GM19193 (cell line): ENCODE results near the gene CAPN3.

ENCODE experiments used
- POLR2A ChIP-seq: IDR thresholded peaks from 4 replicates; pipeline ENCODE4 v1.6.1; 2011; ENCODE audit not compliant: insufficient read depth, insufficient read length; ENCODE audit errors: extremely low read depth

CAPN3 gene

DNA sequence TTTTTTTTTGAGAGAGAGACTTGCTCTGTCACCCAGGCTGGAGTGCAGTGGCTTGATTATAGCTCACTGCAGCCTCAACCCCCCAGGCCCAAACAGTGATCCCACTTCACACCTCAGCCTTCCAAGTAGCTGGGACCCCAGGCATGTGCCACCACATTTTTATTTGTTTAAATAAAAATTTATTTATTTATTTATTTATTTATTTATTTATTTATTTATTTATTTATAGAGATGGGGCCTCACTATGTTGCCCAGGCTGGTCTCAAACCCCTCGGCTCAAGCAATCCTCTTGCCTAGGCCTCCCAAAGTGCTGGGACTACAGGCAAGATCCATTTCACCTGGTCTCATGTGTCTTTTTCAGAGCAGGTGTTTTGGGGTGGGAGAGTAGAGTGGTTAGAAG is 15.5 kb downstream of the CAPN3 start:
- TF ChIP-seq POLR2A: no peak

DNA sequence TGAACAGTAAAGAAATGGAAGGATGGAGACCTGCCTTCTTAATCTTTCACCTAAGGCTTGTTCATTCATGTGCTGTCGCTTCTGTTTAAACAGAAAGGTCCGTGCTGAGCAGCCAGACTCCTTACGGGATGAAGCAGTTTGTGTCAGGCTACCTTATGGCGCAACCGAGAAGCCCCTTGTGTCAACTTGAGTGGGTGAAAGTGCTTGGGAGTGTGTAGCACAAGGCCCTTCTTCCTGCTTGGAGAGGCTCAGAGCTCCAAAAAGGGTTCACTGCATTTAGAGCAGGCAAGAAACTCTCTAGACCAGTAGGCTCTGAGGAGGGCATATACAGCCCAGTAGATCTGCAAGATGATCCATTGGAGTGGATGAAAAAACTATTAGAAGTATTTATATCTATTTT is 16.0 kb downstream of the CAPN3 start:
- no peak for TF ChIP-seq POLR2A

DNA sequence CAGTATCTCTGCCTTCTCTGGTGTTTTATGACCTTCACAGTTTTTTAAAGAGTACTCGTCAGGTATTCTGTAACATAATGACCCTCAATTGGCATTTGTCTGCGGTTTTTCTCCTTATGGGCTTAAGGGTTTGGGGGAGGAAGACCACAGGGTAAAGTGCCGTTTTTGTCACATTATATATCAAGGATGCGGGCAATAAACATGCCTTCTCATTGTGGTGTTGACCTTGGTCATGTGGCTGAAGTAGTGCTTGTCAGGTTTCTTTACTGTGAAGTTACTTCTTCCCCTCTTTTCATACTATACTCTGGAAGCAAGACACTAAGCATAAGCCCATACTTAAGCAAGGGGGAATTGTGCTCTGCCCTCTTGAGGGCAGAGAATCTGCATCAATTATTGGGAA is 16.6 kb downstream of the CAPN3 start:
- TF ChIP-seq POLR2A: no peak

DNA sequence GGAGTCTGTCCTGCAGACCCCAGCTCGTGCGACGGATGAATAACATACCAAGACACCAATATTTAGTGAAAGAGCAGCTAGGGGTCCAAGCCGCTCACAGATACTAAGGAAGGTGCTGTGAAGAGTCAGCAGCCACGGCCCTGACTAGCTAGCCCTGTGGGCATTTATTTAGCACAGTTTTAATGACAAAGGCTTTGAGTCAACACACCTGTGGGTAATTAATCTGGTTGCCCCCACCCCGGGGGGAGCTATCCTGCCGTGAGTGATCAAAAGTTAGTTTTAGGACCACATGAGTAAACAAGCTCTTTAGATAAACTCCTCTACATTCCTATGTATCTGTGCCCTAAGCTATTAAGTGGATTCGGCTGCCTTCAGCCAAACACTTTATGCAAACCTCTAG is 18.7 kb downstream of the CAPN3 start:
- no peak for TF ChIP-seq POLR2A

DNA sequence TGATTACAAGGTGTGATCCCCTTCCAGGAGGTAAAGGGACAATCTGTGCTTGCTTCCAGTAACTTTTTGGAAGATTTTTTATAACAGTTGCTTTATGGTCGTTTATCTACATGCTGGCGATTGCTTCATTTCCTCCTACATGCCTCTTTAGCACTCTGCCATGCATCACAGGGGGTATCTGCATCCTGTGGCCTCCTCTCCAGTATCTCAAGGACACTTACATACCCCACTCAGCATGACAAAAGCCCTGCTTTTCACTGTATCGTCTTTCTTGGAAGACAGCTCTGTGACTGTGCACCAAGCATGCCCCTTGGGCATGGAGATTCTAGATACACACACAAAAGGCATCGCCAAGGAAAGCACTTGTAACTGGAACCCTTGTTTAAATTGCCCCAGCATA is 25.3 kb downstream of the CAPN3 start:
- no peak for TF ChIP-seq POLR2A

DNA sequence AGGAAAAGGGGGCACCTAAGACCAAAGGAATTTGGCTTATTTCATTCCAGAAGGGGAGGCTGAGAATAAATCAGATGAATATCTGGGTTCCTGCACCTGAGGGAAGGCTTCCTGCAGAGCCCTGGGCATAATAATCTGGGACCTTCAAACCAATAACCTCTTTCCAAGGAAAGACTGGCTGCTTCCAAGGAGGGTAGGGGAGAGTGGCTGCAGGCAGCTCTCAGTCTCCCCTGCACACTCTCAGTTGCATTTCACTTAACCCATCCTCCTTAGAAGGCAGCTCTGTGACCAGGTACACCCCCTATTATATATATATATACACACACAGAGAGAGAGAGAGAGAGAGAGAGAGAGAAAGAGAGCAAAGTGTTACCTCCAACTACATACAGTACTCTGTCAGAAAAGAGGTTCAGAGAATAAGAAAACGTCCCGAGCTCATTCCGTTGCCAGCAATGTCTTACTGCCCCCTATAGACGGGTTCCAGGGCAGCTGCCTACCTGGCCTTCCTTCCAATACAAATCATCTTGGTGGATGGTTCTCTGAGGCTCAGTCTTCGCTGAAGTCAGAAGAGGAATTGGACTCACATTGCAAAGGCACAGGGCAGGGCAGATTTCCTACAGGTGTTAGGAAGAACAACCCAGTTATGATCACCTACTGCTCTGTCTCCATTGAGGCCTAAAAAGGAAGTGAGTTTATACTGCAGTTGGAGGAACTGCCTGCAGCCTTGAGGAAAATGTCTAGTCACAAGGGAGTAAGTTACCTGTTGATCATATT is 26.1 kb downstream of the CAPN3 start:
- no peak for TF ChIP-seq POLR2A

DNA sequence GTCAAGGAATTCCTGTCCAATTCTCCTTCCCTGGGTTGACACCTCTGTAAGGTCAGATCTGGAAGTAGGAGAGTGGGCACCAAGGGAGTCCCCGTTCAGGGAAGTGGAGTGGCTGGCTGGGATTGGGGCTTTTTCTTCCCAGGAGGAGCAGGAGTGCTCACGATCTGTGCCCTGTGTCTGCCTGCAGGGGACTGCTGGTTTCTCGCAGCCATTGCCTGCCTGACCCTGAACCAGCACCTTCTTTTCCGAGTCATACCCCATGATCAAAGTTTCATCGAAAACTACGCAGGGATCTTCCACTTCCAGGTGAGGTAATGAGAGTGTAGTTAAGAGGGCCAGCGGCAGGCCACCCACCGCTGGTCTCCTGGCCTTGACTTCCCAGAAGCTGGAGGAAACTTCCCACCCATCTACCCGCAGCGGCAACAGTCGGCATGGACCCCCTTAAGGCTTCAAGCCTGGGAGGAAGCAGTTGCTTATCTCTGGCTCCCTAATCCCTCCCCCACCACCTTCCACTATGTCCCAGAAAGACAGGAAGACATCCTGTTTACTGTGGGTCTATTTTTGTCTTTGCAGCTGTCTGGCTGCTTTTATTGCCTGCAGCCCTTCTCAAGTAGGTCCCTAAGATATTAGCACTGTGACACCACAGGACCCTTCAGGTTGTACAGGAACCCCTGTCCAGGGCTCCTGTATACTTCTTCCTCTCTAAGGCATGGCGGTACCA is 26.8 kb downstream of the CAPN3 start:
- no peak for TF ChIP-seq POLR2A

DNA sequence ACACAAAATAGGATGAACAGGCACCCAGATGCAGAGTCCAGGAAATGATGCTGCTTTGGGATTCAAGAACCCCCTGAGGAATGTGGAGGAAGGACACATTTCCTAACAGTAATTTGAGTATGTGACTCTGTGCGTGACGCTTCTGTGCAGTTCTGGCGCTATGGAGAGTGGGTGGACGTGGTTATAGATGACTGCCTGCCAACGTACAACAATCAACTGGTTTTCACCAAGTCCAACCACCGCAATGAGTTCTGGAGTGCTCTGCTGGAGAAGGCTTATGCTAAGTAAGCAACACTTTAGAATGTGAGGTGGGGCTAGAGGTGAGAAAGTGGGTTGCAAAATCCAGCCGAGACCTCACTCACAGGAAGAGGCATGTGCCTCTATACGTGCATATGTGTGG is 28.3 kb downstream of the CAPN3 start:
- no peak for TF ChIP-seq POLR2A

DNA sequence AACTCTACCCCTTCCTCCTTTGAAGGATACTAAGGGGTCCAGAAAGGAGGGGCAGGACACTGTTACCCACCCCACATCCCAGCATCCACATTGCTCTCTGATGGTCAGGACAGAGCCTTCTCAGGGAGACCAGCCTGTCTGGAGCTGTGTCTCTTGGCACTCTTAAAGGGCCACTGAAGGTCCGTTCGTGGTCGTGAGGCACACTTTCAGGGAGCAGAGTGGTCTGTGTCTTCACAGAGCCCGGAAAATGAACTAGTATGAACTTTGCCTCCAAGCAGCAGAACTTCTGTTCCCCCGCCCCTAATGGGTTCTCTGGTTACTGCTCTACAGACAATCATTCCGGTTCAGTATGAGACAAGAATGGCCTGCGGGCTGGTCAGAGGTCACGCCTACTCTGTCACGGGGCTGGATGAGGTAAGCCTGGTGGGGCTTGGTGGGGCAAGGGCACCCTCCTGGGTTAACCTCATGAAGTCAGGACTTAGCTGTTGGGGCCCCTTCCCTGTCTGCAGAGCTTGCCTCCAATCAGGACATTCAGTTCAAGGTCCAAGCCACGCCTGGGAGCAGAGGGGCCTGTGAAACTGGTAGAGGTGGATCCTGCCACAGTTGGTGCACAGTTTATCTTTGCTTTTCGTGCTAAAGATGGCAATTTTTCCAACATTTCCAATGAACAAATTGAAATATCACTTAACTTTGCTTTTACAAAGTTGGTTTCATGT is 33.2 kb downstream of the CAPN3 start:
- TF ChIP-seq POLR2A: no peak

DNA sequence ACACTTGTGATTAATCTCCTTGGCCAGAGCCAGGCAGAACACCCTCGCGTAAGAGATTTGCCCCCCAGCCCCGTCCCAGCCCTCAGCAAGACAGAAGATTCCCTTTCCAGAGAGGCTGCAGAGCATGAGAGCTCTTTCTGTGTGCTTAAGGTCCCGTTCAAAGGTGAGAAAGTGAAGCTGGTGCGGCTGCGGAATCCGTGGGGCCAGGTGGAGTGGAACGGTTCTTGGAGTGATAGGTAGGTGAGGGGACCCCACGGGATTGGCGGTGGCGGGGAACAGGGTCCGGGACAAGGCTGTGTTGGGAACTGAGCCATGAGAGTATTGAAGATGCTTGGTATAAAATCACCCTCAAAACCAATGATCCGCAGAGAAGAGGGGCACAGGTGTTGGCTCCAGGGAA is 34.8 kb downstream of the CAPN3 start:
- no peak for TF ChIP-seq POLR2A

DNA sequence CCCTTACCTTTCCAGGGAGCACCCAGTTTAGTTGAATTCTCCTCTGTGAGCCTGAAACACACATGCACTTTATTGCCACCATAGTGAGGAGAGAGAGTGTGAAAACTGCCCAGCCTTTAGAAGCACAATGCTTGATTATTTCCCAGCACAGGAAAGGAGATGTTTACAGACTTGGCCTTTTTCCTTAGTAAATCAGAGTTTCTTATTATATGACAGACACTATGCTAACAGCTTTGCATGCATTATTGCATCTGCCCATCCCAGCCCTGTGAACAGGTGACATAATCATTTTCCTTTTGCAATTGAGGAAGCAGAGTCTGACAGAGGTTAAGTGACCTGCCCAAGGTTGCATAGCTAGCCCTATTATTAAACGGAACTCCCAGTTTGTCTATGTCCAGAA is 36.5 kb downstream of the CAPN3 start:
- TF ChIP-seq POLR2A: no peak

DNA sequence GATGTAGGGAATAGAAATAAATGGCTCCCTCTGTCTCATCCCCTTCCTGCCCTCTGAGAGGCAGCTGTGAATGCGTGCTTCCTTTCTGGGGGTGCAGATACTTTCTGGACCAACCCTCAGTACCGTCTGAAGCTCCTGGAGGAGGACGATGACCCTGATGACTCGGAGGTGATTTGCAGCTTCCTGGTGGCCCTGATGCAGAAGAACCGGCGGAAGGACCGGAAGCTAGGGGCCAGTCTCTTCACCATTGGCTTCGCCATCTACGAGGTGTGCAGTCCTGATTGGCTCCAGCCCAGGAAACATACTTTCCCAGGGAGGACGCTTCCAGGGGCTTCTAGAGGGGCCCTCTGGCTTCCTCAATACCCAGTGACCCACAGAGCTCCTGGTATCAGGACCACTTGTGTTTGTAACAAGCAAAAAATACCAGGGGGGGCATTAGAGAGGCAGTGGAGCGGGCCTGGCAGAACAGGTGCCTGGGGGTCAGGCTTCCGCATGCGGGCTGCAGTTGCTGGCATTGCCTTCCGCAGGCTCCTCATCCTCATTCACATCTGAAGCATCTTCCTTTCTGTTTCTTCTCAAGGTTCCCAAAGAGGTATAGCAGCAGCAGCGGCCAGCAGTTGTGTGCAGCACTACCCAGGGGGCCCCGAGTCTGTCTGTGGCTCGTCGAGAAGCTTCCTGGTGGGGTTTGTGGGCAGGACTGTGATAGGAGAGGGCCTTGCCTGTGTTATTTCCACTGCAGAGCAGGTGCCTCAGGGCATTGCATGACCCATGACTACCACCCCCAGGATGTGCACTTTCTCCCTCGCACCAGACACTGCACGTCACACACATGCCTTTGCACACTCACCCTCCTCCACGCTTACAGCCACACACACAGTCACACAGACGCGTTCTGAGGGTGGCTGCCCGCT is 42.5 kb downstream of the CAPN3 start:
- TF ChIP-seq POLR2A: peak; percentile 65

DNA sequence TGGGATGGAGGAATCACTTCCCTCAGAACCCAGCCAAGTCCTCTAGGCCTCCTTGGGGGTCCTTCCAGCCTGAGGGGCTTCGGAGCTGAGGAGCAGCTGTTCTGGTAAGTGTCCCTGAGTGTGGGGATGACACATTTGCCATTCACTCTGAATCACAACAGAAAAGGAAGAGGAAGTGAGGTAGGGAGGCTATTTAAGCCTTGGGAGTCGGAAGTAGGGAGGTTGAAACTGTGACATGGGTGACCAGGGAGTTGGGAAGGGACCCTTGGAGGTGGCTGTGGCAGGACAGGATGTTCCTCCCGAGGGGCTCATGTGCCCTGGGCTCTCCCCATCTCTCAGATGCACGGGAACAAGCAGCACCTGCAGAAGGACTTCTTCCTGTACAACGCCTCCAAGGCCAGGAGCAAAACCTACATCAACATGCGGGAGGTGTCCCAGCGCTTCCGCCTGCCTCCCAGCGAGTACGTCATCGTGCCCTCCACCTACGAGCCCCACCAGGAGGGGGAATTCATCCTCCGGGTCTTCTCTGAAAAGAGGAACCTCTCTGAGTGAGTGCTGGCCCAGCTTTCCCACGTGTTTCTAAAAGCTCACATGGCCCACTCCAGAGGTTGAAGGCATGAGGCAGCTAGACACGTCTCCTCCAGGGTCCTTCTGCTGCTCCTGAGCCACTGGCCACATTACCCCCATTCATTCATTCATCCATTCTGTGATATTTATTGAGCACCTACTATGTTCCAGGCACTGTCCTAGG is 43.3 kb downstream of the CAPN3 start:
- TF ChIP-seq POLR2A: no peak

DNA sequence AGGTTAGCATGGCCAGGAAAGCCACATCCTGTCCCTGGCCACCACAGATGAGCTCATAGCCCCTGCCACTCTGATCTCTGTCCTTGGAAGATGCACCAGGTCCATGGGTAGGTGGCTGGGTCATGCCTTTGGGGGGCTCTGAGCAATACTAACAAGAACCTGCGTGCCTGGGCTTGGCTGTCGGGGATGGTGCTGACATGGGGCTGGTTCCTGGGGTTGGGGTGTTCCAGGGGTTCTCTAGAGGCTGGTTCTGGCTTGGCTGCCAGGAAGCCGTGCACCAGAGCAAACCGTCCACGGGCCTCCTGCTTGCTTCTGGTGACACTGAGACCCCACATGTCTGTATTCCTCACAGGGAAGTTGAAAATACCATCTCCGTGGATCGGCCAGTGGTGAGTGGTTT is 44.1 kb downstream of the CAPN3 start:
- no peak for TF ChIP-seq POLR2A

DNA sequence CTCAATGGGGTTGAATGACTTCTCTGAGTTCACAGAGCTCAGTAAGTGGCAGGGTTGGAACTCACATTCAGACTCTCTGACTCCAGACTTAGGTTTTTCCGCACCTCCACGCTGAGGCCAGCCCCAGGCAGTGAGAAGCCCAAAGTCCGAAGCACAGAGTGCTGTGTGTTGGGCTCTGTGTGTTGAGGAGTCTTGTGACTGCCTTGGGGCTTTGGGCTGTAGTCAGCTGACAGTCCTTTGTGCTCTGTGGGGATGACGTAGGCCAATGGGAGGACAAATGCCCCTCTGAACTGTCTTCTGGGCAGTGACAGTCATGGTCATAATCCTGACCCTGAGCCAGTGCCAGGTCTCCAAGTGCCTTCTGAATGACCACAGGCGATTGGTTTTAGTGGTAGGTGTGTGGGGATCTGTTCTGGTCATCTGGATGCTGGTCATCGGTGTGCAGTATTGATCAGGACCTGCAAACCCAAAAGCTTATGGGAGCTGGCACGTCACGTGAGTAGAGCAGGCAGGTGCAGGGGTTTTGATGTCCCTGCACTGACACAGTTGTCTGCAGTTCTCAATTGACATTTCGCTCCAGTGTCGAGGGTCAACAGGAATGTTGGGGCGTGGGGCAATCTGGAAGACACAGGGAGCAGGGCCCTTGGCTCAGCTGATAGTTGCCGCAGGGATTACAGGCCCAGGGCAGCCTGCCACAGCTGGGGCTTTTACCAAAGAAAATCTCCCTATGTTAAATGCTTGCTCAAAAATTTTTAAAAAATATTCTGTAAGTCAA is 45.3 kb downstream of the CAPN3 start:
- no peak for TF ChIP-seq POLR2A
